ENCODE data around the gene HYKK. TPM values are rescaled to one million over a fixed set of nuclear protein-coding genes. Genes with fewer than 3 reads are reported as not detected.

HYKK gene
- polyA plus RNA-seq, 1 donor from 2014 or later = not detected

- Histone ChIP-seq H3F3A (ENCODE audit: insufficient read depth, low read length, poor library complexity, severe bottlenecking) (no peaks in the 10 kb centered on the region), H2AFZ (ENCODE audit: low read depth, low read length) (no peak overlapping the region), H3K36me3 (ENCODE audit: insufficient read depth, low read length) (no peaks in the 10 kb centered on the region), H3K9me3 (ENCODE audit: low read length) (no peaks in the 10 kb centered on the region), H3K9me2 (ENCODE audit: insufficient read depth, low read length) (no peaks in the 10 kb centered on the region), H3K79me2 (replicated peaks; ENCODE audit: insufficient read depth, low read length) (peaks cover 20% of the 10 kb centered on the region), H4K20me1 (ENCODE audit: insufficient read depth) (no peaks in the 10 kb centered on the region), H3K27ac (ENCODE audit: low read length) (no peak overlapping the region), H3K4me2 (ENCODE audit: low read length) (no peak overlapping the region), H3K9ac (ENCODE audit: low read length) (no peak overlapping the region), H3K27me3 (ENCODE audit: insufficient read depth, low read depth, low read length) (no peaks in the 10 kb centered on the region), H3K4me3 (ENCODE audit: low read length) (no peak overlapping the region)
- TF ChIP-seq EZH2 (IDR thresholded peaks at IDR 0.05; ENCODE audit: borderline replicate concordance, insufficient read depth, low read length, poor library complexity, severe bottlenecking) (no peak), SMC3 (conservative IDR thresholded peaks at IDR 0.05; ENCODE audit: poor library complexity) (no peak), MXI1 (conservative IDR thresholded peaks at IDR 0.05; ENCODE audit: poor library complexity, severe bottlenecking) (no peak), RAD21 (conservative IDR thresholded peaks at IDR 0.05) (no peak), REST (IDR thresholded peaks at IDR 0.05; ENCODE audit: borderline replicate concordance) (no peak), POLR2AphosphoS5 (IDR thresholded peaks at IDR 0.05) (no peak), EP300 (conservative IDR thresholded peaks at IDR 0.05; ENCODE audit: poor library complexity, severe bottlenecking) (no peak), CTCF (IDR thresholded peaks at IDR 0.05; ENCODE audit: poor library complexity, severe bottlenecking) (no peak), TAF1 (IDR thresholded peaks at IDR 0.05; ENCODE audit: low read depth) (no peak)
Measured at GRCh38 chr15:78570710-78571109, 63.3 kb downstream of the HYKK start.

GRCh38 chr15:78571382-78571781, 64.0 kb downstream of the HYKK start:
- Histone ChIP-seq H3K79me2 (replicated peaks; ENCODE audit: insufficient read depth, low read length) (peaks cover 20% of the 10 kb centered on the region), H3K9ac (ENCODE audit: low read length) (no peak overlapping the region), H3K27ac (ENCODE audit: low read length) (no peak overlapping the region), H3K27me3 (ENCODE audit: insufficient read depth, low read depth, low read length) (no peaks in the 10 kb centered on the region), H3F3A (ENCODE audit: insufficient read depth, low read length, poor library complexity, severe bottlenecking) (no peaks in the 10 kb centered on the region), H3K36me3 (ENCODE audit: insufficient read depth, low read length) (no peaks in the 10 kb centered on the region), H4K20me1 (ENCODE audit: insufficient read depth) (no peaks in the 10 kb centered on the region), H3K4me2 (ENCODE audit: low read length) (no peak overlapping the region), H3K9me3 (ENCODE audit: low read length) (no peaks in the 10 kb centered on the region), H3K4me3 (ENCODE audit: low read length) (no peak overlapping the region), H2AFZ (ENCODE audit: low read depth, low read length) (no peak overlapping the region), H3K9me2 (ENCODE audit: insufficient read depth, low read length) (no peaks in the 10 kb centered on the region)
- TF ChIP-seq REST (IDR thresholded peaks at IDR 0.05; ENCODE audit: borderline replicate concordance) (no peak), POLR2AphosphoS5 (IDR thresholded peaks at IDR 0.05) (no peak), EP300 (conservative IDR thresholded peaks at IDR 0.05; ENCODE audit: poor library complexity, severe bottlenecking) (no peak), RAD21 (conservative IDR thresholded peaks at IDR 0.05) (no peak), EZH2 (IDR thresholded peaks at IDR 0.05; ENCODE audit: borderline replicate concordance, insufficient read depth, low read length, poor library complexity, severe bottlenecking) (no peak), TAF1 (IDR thresholded peaks at IDR 0.05; ENCODE audit: low read depth) (no peak), MXI1 (conservative IDR thresholded peaks at IDR 0.05; ENCODE audit: poor library complexity, severe bottlenecking) (no peak), SMC3 (conservative IDR thresholded peaks at IDR 0.05; ENCODE audit: poor library complexity) (no peak), CTCF (IDR thresholded peaks at IDR 0.05; ENCODE audit: poor library complexity, severe bottlenecking) (no peak)

Data from neural cell (in vitro differentiated cells).